Mucosa of rectum (tissue), 2 donors: ENCODE results near the gene C16orf54.
"Not testable (repeated sequence)": the region's sequence is repeated elsewhere in the genome, so short reads cannot be mapped to it uniquely, and the experiment has no call there.

ENCODE experiments used
- H3K27ac ChIP-seq, 2 donors: one replicate each; pipeline ENCODE4 v1.7.0; 2013; ENCODE audit warnings: inconsistent platforms in 2 of 2, low read depth in 2 of 2, low read length in 2 of 2
- H3K27me3 ChIP-seq, 2 donors: one replicate each; pipeline ENCODE4 v1.7.0; 2013; ENCODE audit warnings: low read length in 2 of 2; ENCODE audit not compliant: control insufficient read depth in 2 of 2, insufficient read depth in 2 of 2
- H3K36me3 ChIP-seq, 2 donors: one replicate each; pipeline ENCODE4 v1.7.0; 2013; ENCODE audit warnings: low read length in 2 of 2; ENCODE audit not compliant: control insufficient read depth in 2 of 2, insufficient read depth in 2 of 2
- H3K4me1 ChIP-seq, 2 donors: one replicate each; pipeline ENCODE4 v1.7.0; 2013; ENCODE audit warnings: low read length in 2 of 2, mild to moderate bottlenecking in 1 of 2; ENCODE audit not compliant: control insufficient read depth in 2 of 2, insufficient read depth in 2 of 2
- H3K4me3 ChIP-seq, 2 donors: one replicate each; pipeline ENCODE4 v1.7.0; 2013; ENCODE audit warnings: low read length in 2 of 2
- H3K9ac ChIP-seq, 2 donors: one replicate each; pipeline ENCODE4 v1.7.0; 2013; ENCODE audit warnings: low read length in 2 of 2, low read depth in 1 of 2, mild to moderate bottlenecking in 1 of 2
- H3K9me3 ChIP-seq, 2 donors: one replicate each; pipeline ENCODE4 v1.7.0; 2013; ENCODE audit warnings: low read length in 2 of 2; ENCODE audit not compliant: control insufficient read depth in 2 of 2
- donor health status: healthy.
- donor health status: Normal muscosa, but diverticular disease.

C16orf54 gene

GRCh38 chr16:29740630-29741015 is 5.2 kb downstream of the C16orf54 start:
- H3K27me3 ChIP-seq = not testable (repeated sequence)

GRCh38 chr16:29739927-29740629 is 5.7 kb downstream of the C16orf54 start:
- H3K9me3 ChIP-seq, H3K9ac ChIP-seq, H3K27me3 ChIP-seq, H3K36me3 ChIP-seq: not testable (repeated sequence)
- Histone ChIP-seq H3K4me1 (peaks cover 46 to 65% of the 10 kb centered on the region in 2 donors), H3K4me3 (peak overlapping the region; percentile 31 to 57), H3K27ac (peak overlapping the region; percentile 85 to 88)

More at GRCh38 chr16:29740630-29741015, 5.2 kb downstream of the C16orf54 start:
- peak overlapping the region; percentile 85 to 88 for H3K27ac ChIP-seq
- peak overlapping the region; percentile 31 to 57 for H3K4me3 ChIP-seq
- H3K4me1 ChIP-seq = peaks cover 46 to 69% of the 10 kb centered on the region in 2 donors
- H3K9ac ChIP-seq = peak overlapping the region in 1 of 2 donors; percentile 50
- not testable (repeated sequence) for H3K9me3 ChIP-seq, H3K36me3 ChIP-seq

- H3K4me3 ChIP-seq = peak overlapping the region in 1 of 2 donors; percentile 4
- peak overlapping the region in 1 of 2 donors; percentile 39 for H3K9ac ChIP-seq
- no peaks in the 10 kb centered on the region for H3K27me3 ChIP-seq
- no peaks in the 10 kb centered on the region for H3K36me3 ChIP-seq
- H3K27ac ChIP-seq = peak overlapping the region; percentile 67 to 74
- H3K9me3 ChIP-seq = no peaks in the 10 kb centered on the region
- peaks cover 33 to 59% of the 10 kb centered on the region in 2 donors for H3K4me1 ChIP-seq
Measured at GRCh38 chr16:29738514-29738913, 7.3 kb downstream of the C16orf54 start.

GRCh38 chr16:29737713-29738112 is 8.1 kb downstream of the C16orf54 start:
- Histone ChIP-seq H3K4me1 (peaks cover 30 to 55% of the 10 kb centered on the region in 2 donors), H3K27ac (peak overlapping the region; percentile 23 to 39), H3K27me3 (no peaks in the 10 kb centered on the region), H3K4me3 (peak overlapping the region in 1 of 2 donors; percentile 41), H3K36me3 (no peaks in the 10 kb centered on the region), H3K9ac (no peak overlapping the region), H3K9me3 (no peaks in the 10 kb centered on the region)

GRCh38 chr16:29736764-29737163 is 9.0 kb downstream of the C16orf54 start:
- Histone ChIP-seq H3K27me3 (no peaks in the 10 kb centered on the region), H3K27ac (peak overlapping the region; percentile 71 to 75), H3K36me3 (no peaks in the 10 kb centered on the region), H3K4me3 (peak overlapping the region; percentile 36 to 41), H3K9me3 (no peaks in the 10 kb centered on the region), H3K4me1 (peaks cover 30 to 53% of the 10 kb centered on the region in 2 donors), H3K9ac (peak overlapping the region in 1 of 2 donors; percentile 24)

GRCh38 chr16:29736112-29736511 is 9.7 kb downstream of the C16orf54 start:
- Histone ChIP-seq H3K27me3 (no peaks in the 10 kb centered on the region), H3K9ac (peak overlapping the region in 1 of 2 donors; percentile 24), H3K9me3 (no peaks in the 10 kb centered on the region), H3K4me1 (peaks cover 23 to 47% of the 10 kb centered on the region in 2 donors), H3K36me3 (no peaks in the 10 kb centered on the region), H3K27ac (peak overlapping the region; percentile 71 to 75), H3K4me3 (peak overlapping the region; percentile 36 to 41)

GRCh38 chr16:29734786-29735185 is 11.0 kb downstream of the C16orf54 start:
- H3K27ac ChIP-seq = no peak overlapping the region
- no peaks in the 10 kb centered on the region for H3K27me3 ChIP-seq
- H3K9me3 ChIP-seq = no peaks in the 10 kb centered on the region
- H3K4me3 ChIP-seq = peak overlapping the region in 1 of 2 donors; percentile 5
- H3K36me3 ChIP-seq = no peaks in the 10 kb centered on the region
- H3K9ac ChIP-seq = no peak overlapping the region
- H3K4me1 ChIP-seq = peaks cover 20 to 37% of the 10 kb centered on the region in 2 donors

GRCh38 chr16:29731768-29732601 is 13.8 kb downstream of the C16orf54 start:
- not testable (repeated sequence) for H3K9me3 ChIP-seq, H3K27me3 ChIP-seq, H3K36me3 ChIP-seq, H3K9ac ChIP-seq, H3K4me3 ChIP-seq
- Histone ChIP-seq H3K4me1 (peaks cover 5 to 19% of the 10 kb centered on the region in 2 donors), H3K27ac (peak overlapping the region in 1 of 2 donors; percentile 23)

- Histone ChIP-seq H3K4me3 (no peak overlapping the region), H3K9ac (no peak overlapping the region), H3K27ac (no peak overlapping the region), H3K27me3 (no peaks in the 10 kb centered on the region), H3K36me3 (no peaks in the 10 kb centered on the region), H3K4me1 (peaks cover 0 to 7% of the 10 kb centered on the region in 2 donors), H3K9me3 (no peaks in the 10 kb centered on the region)
Measured at GRCh38 chr16:29730649-29731048, 15.1 kb downstream of the C16orf54 start.

- H3K9ac ChIP-seq = no peak overlapping the region
- no peak overlapping the region for H3K4me3 ChIP-seq
Measured at GRCh38 chr16:29729116-29729521, 16.7 kb downstream of the C16orf54 start.

More at GRCh38 chr16:29729116-29729521, 16.7 kb downstream of the C16orf54 start:
- no peaks in the 10 kb centered on the region for H3K9me3 ChIP-seq
- H3K4me1 ChIP-seq = peaks cover 0 to 2% of the 10 kb centered on the region in 2 donors
- H3K36me3 ChIP-seq = no peaks in the 10 kb centered on the region
- H3K27me3 ChIP-seq = no peaks in the 10 kb centered on the region
- H3K27ac ChIP-seq = no peak overlapping the region
